H9 (cell line): ENCODE results near the gene SYNGR4. TPM values are rescaled to one million over a fixed set of nuclear protein-coding genes. Genes with fewer than 3 reads are reported as not detected.

Experiments
- DNase-seq: peaks from one replicate; pipeline ENCODE4 v3.0.0-alpha.2; 2017
- H2AFZ ChIP-seq: one replicate; pipeline ENCODE4 v1.6.1; 2013; ENCODE audit warnings: mild to moderate bottlenecking, low read length, control low read depth, moderate library complexity
- H2AK5ac ChIP-seq: 2 replicates; pipeline ENCODE4 v1.6.1; 2013; ENCODE audit warnings: low read length, control low read depth, mixed read lengths; ENCODE audit not compliant: insufficient read length
- H2BK120ac ChIP-seq: one replicate; pipeline ENCODE4 v1.6.1; 2013; ENCODE audit warnings: low read depth, mild to moderate bottlenecking, low read length, control low read depth, inconsistent platforms; ENCODE audit not compliant: poor library complexity, severe bottlenecking
- H2BK12ac ChIP-seq: 2 replicates; pipeline ENCODE4 v1.6.1; 2013; ENCODE audit warnings: low read length, control low read depth, mixed read lengths, low read depth; ENCODE audit not compliant: insufficient read length
- H2BK15ac ChIP-seq: 2 replicates; pipeline ENCODE4 v1.6.1; 2013; ENCODE audit warnings: low read depth, low read length, control low read depth
- H2BK20ac ChIP-seq: one replicate; pipeline ENCODE4 v1.6.1; 2013; ENCODE audit warnings: low read depth, mild to moderate bottlenecking, low read length, control low read depth, inconsistent platforms; ENCODE audit not compliant: poor library complexity, severe bottlenecking
- H2BK5ac ChIP-seq: 2 replicates; pipeline ENCODE4 v1.6.1; 2013; ENCODE audit warnings: low read length, control low read depth, mixed read lengths; ENCODE audit not compliant: insufficient read length
- H3K14ac ChIP-seq: 2 replicates; pipeline ENCODE4 v1.6.1; 2013; ENCODE audit warnings: low read length, control low read depth; ENCODE audit not compliant: insufficient read depth
- H3K18ac ChIP-seq: 2 replicates; pipeline ENCODE4 v1.6.1; 2013; ENCODE audit warnings: low read depth, mild to moderate bottlenecking, mixed read lengths, low read length, control low read depth; ENCODE audit not compliant: insufficient read length
- H3K23ac ChIP-seq: 2 replicates; pipeline ENCODE4 v1.6.1; 2013; ENCODE audit warnings: low read length, control low read depth, mixed read lengths, low read depth; ENCODE audit not compliant: insufficient read length
- H3K23me2 ChIP-seq: 2 replicates; pipeline ENCODE4 v1.6.1; 2013; ENCODE audit warnings: low read depth, mild to moderate bottlenecking, mixed read lengths, low read length, control low read depth; ENCODE audit not compliant: insufficient read length, poor library complexity, severe bottlenecking
- H3K27ac ChIP-seq: 2 replicates; pipeline ENCODE4 v1.5.1; 2013; ENCODE audit warnings: low read length, control low read depth, mixed read lengths, low read depth; ENCODE audit not compliant: insufficient read length
- H3K27me3 ChIP-seq: 2 replicates; pipeline ENCODE4 v1.6.1; 2013; ENCODE audit warnings: low read length, control low read depth, inconsistent platforms; ENCODE audit not compliant: insufficient read depth
- H3K4ac ChIP-seq: 2 replicates; pipeline ENCODE4 v1.6.1; 2013; ENCODE audit warnings: low read depth, mild to moderate bottlenecking, control low read depth, inconsistent platforms, low read length, moderate library complexity
- H3K4me1 ChIP-seq: 2 replicates; pipeline ENCODE4 v1.6.1; 2013; ENCODE audit warnings: low read length, control low read depth, inconsistent platforms; ENCODE audit not compliant: insufficient read depth
- H3K4me2 ChIP-seq: 2 replicates; pipeline ENCODE4 v1.6.1; 2013; ENCODE audit warnings: low read length, control low read depth, mixed read lengths; ENCODE audit not compliant: insufficient read length, insufficient read depth
- H3K56ac ChIP-seq: 2 replicates; pipeline ENCODE4 v1.6.1; 2013; ENCODE audit warnings: low read depth, mild to moderate bottlenecking, mixed read lengths, low read length, control low read depth; ENCODE audit not compliant: insufficient read length
- H3K79me1 ChIP-seq: 2 replicates; pipeline ENCODE4 v1.6.1; 2013; ENCODE audit warnings: low read depth, mild to moderate bottlenecking, moderate library complexity, low read length, control low read depth, inconsistent platforms; ENCODE audit not compliant: insufficient read depth, poor library complexity, severe bottlenecking
- H3K79me2 ChIP-seq: 2 replicates; pipeline ENCODE4 v1.6.1; 2013; ENCODE audit warnings: low read length, control low read depth, inconsistent platforms; ENCODE audit not compliant: insufficient read depth
- H3K9ac ChIP-seq: 2 replicates; pipeline ENCODE4 v1.6.1; 2013; ENCODE audit warnings: low read length, control low read depth, mixed read lengths; ENCODE audit not compliant: insufficient read length; ENCODE audit errors: extremely low read depth
- H3K9me3 ChIP-seq: one replicate; pipeline ENCODE4 v1.6.1; 2013; ENCODE audit warnings: low read depth, low read length, inconsistent platforms; ENCODE audit not compliant: control insufficient read depth
- H3T11ph ChIP-seq: one replicate; pipeline ENCODE4 v1.6.1; 2013; ENCODE audit warnings: mild to moderate bottlenecking, low read length, control low read depth, inconsistent platforms
- H4K20me1 ChIP-seq: one replicate; pipeline ENCODE4 v1.6.1; 2013; ENCODE audit not compliant: control insufficient read depth, insufficient read length, insufficient read depth
- H4K5ac ChIP-seq: 2 replicates; pipeline ENCODE4 v1.6.1; 2013; ENCODE audit warnings: low read depth, mild to moderate bottlenecking, mixed read lengths, low read length, control low read depth; ENCODE audit not compliant: insufficient read length
- H4K8ac ChIP-seq: replicated peaks from 2 replicates; pipeline ENCODE4 v1.6.1; 2013; ENCODE audit warnings: low read length, control low read depth, mixed read lengths, low read depth; ENCODE audit not compliant: insufficient read length
- H4K91ac ChIP-seq: 2 replicates; pipeline ENCODE4 v1.6.1; 2013; ENCODE audit warnings: low read depth, mild to moderate bottlenecking, moderate library complexity, mixed read lengths, low read length, control low read depth; ENCODE audit not compliant: insufficient read length
- H3K27ac Mint-ChIP-seq, 3 experiments: 2 replicates in 2 of 3; 3 replicates in 1 of 3; pipeline ENCODE4 v1.8.0; 2020 to 2021; ENCODE audit warnings: mixed read lengths in 3 of 3, mild to moderate bottlenecking in 1 of 3, moderate library complexity in 1 of 3
- H3K27me3 Mint-ChIP-seq: 2 replicates; pipeline ENCODE4 v1.8.0; 2021; ENCODE audit warnings: low read depth, mild to moderate bottlenecking, moderate library complexity, mixed read lengths
- H3K36me3 Mint-ChIP-seq, 3 experiments: 2 replicates in 2 of 3; 3 replicates in 1 of 3; pipeline ENCODE4 v1.8.0; 2020 to 2021; ENCODE audit warnings: low read depth in 3 of 3, mixed read lengths in 3 of 3; ENCODE audit not compliant: insufficient read depth in 1 of 3
- H3K4me1 Mint-ChIP-seq, 2 experiments: 2 replicates each; pipeline ENCODE4 v1.8.0; 2020; ENCODE audit warnings: mixed read lengths in 2 of 2
- H3K4me3 Mint-ChIP-seq, 2 experiments: 2 replicates in 1 of 2; 3 replicates in 1 of 2; pipeline ENCODE4 v1.8.0; 2020 to 2021; ENCODE audit warnings: mild to moderate bottlenecking in 2 of 2, mixed read lengths in 2 of 2, moderate library complexity in 1 of 2
- H3K9me3 Mint-ChIP-seq, 2 experiments: 2 replicates in 1 of 2; 3 replicates in 1 of 2; pipeline ENCODE4 v1.8.0; 2020; ENCODE audit warnings: mild to moderate bottlenecking in 2 of 2, mixed read lengths in 2 of 2, moderate library complexity in 1 of 2
- WGBS: extraction: QIAGEN DNeasy Blood & Tissue Kit; methylation state at CpG from one replicate; pipeline ENCODE4 v1.1.7; 2013; ENCODE audit warnings: missing lambda C conversion rate, low lambda C conversion rate, mixed read lengths; ENCODE audit not compliant: insufficient read length; ENCODE audit errors: extremely low coverage; 5-methylcytosine and 5-hydroxymethylcytosine counted together
- total RNA-seq: library from RNA; stranded (reverse); gene quantifications from 2 replicates; pipeline ENCODE4 v1.2.1, GENCODE V29; 2021
- TF ChIP-seq, protein P1 (sequence below): fragments of 200-600 bp; sonication (generic); conservative IDR thresholded peaks from 3 replicates; pipeline ENCODE4 v1.8.0; 2021; ENCODE audit warnings: antibody characterized with exemption, mild to moderate bottlenecking

SYNGR4 gene
- total RNA-seq, 1 experiment from 2014 or later, result 0.31 TPM

DNA sequence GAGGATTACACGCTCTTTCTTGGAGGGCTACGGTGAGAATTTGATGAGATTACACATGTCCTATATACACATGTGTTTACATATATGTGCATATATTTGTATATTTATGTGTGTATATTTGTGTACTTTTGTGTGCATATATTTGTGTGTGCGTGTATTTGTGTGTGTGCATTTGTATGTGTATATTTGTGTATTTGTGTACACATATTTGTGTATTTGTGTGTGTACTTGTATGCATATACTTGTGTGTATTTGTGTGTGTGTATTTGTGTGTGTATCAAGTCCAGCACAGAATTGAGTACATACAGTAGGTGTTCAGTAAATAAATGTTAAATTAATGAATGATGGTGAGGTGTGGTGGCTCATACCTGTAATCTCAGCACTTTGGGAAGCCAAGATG, 2.3 kb upstream of the SYNGR4 start:
- no peak overlapping the region for H2BK20ac ChIP-seq
- Mint-ChIP-seq H3K27ac (no peak overlapping the region), H3K27me3 (peaks cover 1% of the 10 kb centered on the region), H3K36me3 (peaks cover 2 to 24% (median 11%) of the 10 kb centered on the region in 3 experiments; a peak in 6 of 7 replicates), H3K4me3 (no peak overlapping the region; a peak in 1 of 5 replicates), H3K4me1 (peaks cover 2 to 10% of the 10 kb centered on the region in 2 experiments; a peak in 2 of 4 replicates), H3K9me3 (no peaks in the 10 kb centered on the region)
- H3K4me1 ChIP-seq, result no peaks in the 10 kb centered on the region; the same call in 1 of the 2 replicates
- no peaks in the 10 kb centered on the region; the same call in 1 of the 2 replicates for H3K27me3 ChIP-seq
- no peak overlapping the region for H3T11ph ChIP-seq
- H2AFZ ChIP-seq, result no peak overlapping the region
- no peak overlapping the region for H2BK15ac ChIP-seq
- no peaks in the 10 kb centered on the region for H3K9me3 ChIP-seq
- WGBS, result no CpG with 5 or more reads among the region's 3 CpGs
- H2BK12ac ChIP-seq, result no peak overlapping the region
- no peak overlapping the region for H4K91ac ChIP-seq
- H3K23me2 ChIP-seq, result peaks cover 5% of the 10 kb centered on the region
- TF ChIP-seq, protein P1, sequence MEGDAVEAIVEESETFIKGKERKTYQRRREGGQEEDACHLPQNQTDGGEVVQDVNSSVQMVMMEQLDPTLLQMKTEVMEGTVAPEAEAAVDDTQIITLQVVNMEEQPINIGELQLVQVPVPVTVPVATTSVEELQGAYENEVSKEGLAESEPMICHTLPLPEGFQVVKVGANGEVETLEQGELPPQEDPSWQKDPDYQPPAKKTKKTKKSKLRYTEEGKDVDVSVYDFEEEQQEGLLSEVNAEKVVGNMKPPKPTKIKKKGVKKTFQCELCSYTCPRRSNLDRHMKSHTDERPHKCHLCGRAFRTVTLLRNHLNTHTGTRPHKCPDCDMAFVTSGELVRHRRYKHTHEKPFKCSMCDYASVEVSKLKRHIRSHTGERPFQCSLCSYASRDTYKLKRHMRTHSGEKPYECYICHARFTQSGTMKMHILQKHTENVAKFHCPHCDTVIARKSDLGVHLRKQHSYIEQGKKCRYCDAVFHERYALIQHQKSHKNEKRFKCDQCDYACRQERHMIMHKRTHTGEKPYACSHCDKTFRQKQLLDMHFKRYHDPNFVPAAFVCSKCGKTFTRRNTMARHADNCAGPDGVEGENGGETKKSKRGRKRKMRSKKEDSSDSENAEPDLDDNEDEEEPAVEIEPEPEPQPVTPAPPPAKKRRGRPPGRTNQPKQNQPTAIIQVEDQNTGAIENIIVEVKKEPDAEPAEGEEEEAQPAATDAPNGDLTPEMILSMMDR, result no peak
- no peak overlapping the region for H2AK5ac ChIP-seq
- no peaks in the 10 kb centered on the region for H3K79me2 ChIP-seq
- no peaks in the 10 kb centered on the region for H4K20me1 ChIP-seq
- H4K8ac ChIP-seq, result no peak overlapping the region
- H4K5ac ChIP-seq, result no peak overlapping the region
- no peak for DNase-seq
- no peak overlapping the region for H3K27ac ChIP-seq
- no peak overlapping the region for H2BK120ac ChIP-seq
- H3K4ac ChIP-seq, result no peak overlapping the region
- no peak overlapping the region for H3K14ac ChIP-seq
- H3K23ac ChIP-seq, result no peak overlapping the region
- no peak overlapping the region for H3K4me2 ChIP-seq
- H3K56ac ChIP-seq, result no peak overlapping the region
- no peaks in the 10 kb centered on the region for H3K79me1 ChIP-seq
- no peak overlapping the region for H2BK5ac ChIP-seq
- H3K18ac ChIP-seq, result no peak overlapping the region
- no peak overlapping the region for H3K9ac ChIP-seq
